Ramos (cell line): Measurements from ENCODE around the gene ZNF525.
"Not testable (repeated sequence)": the region's sequence is repeated elsewhere in the genome, so short reads cannot be mapped to it uniquely, and the experiment has no call there.

Experiments used
- in situ Hi-C: fragments of 300-500 bp; cut with MboI; formaldehyde crosslinking; loops from one replicate; pipeline ENCODE4 v1.14.3; 2022; ENCODE audit warnings: low sequenced_read_pairs; ENCODE audit not compliant: unreplicated experiment

Gene ZNF525

DNA sequence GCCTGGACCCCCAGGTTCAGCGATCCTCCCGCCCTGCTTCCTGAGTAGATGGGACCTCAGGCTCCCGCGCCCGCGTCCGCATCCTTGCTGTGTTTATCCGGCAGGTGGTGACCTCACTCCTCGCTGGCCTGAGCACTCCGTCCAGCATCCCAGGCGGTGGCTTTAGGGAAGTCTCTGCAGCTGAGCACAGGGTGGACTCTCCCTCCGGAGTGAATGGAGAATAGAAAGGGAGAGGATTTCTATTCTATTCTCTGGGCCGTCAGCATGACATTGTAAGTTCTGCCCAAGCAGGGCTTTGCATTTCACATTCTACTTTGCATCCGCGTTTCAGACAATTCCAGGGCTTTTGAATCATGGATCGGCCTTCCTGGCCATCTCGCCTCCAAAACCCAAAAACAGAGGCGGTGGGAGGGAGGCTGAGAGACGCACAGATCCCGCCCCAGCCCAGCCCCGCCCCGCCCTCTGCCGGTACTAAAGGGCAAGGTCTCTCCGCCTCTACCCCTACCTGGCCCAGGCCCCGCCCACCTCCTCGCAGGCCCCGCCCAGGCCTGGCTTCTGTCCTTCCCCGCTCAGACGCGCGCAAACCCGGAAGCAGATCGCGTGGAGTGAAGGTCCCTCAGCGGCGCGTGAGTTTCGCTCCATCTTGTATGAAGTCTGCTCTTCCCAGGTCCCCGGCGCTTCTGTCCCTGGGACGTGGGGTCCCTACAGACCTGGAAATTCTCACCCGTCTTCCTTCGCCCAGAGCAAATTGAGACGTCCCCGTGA, at the start of gene ZNF525:
Gene ZNF525 (plus strand): TSS at position 572 of the 765 bp plus-strand sequence. CDS start 6,577 bp downstream, outside the sequence.
- in situ Hi-C loops, result no loop called here

DNA sequence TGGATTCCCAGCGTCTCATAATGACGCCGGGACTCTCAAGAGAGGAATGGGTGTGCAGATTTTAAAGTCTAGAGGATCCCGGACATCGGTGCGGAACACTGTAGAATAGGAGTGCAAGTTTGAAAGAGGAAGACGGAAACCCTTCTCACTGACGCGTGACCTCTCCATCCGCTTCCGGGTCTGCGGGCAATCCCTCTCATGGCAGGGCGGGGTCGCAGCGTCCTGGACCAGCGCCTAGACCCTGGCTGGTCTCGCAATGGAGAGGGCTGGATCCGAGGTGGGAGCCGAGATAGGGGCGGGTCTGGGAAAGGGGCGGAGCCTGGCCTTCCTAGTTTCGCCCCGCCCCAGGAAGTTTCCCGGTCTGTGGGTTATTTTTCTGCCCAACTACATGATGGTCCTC, 36.5 kb upstream of the ZNF525 start:
- in situ Hi-C loops, result no loop called here

DNA sequence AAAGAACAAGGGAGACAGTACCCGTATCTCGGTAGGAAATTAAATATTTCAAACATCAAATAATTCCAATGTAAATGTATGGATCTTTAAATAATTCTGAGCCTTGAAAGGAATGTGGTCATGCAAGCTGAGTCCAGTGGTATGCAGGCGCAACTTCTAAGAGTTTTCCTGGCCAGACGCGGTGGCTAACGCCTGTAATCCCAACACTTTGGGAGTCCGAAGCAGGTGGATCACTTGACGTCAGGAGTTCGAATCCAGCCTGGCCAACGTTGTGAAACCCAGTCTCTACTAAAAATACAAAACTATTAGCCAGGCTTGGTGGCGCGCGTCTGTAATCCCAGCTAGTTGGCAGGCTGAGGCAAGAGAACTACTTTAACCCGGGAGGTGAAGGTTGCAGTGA, 33.0 kb upstream of the ZNF525 start:
- in situ Hi-C loops, result no loop called here

DNA sequence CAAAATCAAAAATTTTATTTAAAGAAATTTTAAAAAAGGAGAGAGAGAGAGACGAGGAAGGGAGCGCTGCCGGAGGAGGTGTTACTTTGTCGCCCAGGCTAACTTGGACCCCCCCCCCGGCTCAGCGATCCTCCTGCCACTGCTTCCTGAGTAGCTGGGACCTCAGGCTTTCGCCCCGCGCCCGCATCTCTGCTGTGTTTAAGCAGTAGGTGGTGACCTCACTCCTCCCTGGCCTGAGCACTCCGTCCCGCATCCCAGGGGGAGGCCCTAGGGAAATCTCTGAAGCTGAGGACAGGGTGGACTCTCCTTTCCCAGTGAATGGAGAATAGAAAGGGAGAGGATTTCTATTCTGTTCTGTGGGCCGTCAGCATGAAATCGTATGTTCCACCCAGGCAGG, 32.4 kb upstream of the ZNF525 start:
- in situ Hi-C loops, result no loop called here

DNA sequence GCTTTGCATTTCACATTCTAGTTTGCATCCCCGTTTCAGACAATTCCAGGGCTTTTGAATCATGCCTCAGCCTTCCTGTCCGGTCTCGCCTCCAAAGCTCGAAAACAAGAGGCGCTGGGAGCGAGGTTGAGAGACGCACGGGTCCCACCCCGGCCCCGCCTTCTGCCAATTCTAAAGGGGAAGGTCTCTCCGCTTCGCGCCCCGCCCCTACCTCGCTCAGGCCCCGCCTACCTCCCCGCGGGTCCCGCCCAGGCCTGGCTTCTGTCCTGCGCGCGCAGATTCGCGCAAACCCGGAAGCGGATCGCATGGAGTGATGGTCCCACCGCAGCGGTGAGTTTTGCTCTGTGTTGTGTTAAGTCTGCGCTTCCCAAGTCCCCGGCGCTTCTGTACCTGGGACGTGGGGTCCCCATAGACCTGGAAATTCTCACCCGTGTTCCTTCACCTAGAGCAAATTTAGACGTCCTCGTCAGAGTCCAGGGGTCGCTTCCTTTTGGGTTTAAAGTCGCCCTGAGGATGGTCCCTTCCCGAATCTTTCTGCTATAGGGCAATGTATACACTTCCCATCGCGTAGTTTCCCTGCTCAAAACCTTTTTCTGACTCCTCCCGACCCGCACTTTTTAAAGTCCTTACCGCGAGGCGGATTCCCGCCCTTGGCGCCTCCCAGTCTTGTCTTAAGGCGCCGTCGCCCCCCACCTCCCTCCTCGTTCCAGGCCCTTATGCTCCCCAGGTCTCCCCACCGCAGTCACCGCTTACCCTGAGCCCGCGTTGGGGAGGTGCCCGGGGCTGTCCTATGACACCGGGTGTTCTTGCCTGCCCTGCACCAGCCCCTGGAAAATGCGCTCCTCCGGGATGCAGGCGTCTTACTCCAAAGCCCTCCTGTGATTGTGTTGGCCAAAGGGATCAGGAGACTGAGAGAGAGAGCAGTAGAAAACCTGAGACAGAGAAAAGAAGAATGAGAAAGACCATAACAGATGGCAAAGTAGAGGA, 31.7 kb upstream of the ZNF525 start, which contains the start of gene ZNF845:
Gene ZNF845 (plus strand): TSS at position 287 of the 987 bp plus-strand sequence. CDS start 7,559 bp downstream, outside the sequence.
- in situ Hi-C loops, result no loop called here

DNA sequence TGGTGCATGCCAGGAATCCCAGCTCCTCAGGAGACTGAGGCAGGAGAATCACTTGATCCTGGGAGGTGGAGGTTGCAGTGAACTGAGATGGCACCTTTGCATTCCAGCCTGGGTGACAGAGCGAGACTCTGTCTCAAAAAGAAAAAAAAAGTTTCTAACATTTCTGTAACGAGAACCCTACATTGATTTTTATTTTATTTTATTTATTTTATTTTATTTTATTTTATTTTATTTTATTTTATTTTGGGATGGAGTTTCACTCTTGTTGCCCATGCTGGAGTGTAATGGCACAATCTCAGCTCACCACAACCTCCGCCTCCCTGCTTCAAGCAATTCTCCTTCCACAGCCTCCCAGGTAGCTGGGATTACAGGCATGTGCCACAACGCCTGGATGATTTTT, 21.1 kb upstream of the ZNF525 start:
- in situ Hi-C loops, result not testable (repeated sequence)

DNA sequence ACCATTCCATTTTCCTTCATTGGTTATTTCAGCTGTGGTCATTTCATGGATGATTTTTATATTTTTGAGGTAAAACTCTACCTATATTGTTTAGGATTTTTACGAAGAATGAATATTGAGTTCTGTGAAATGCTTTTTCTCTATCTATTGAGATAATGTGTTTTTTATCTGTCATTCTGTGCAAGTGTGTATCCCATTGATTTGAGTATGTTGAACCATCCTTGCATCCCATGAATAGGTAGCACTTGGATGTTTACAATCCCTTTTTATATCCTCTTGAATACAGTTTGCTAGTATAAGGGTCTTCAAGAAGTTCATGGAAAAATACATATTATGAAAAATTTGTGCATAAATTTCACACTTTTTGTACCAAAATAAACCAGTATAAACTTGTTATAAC, 9.8 kb upstream of the ZNF525 start:
- in situ Hi-C loops, result no loop called here

DNA sequence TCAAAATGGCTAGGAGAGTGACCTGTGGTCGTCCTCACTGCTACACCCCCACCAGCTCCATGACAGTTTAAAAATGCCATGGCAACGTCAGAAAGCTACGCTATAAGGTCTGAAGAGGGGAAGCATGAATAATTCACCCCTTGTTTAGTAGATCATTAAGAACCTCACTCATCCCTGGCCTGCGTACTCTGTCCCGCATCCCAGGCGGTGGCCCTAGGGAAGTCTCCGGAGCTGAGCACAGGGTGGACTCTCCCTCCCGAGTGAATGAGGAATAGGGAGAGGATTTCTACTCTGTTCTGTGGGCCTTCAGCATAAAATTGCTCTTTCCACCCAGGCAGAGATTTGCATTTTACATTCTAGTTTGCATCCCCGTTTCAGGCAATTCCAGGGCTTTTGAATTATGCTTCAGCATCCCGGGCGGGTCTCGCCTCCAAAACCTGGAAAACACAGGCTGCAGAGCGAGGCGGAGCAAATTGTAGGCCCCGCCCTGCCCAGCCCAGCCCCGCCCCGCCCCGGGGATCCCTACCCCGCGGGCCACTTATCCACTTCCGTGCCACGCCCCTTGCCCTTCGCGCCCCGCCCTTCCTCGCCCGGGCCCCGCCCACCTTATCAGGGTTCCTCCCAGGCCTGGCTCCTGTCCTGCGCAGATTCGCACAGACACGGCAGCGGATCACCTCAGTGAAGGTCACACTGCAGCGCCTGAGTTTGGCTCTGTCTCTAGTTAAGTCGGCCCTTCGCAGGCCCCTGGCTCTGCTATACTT, 7.5 kb upstream of the ZNF525 start:
- in situ Hi-C loops, result no loop called here

DNA sequence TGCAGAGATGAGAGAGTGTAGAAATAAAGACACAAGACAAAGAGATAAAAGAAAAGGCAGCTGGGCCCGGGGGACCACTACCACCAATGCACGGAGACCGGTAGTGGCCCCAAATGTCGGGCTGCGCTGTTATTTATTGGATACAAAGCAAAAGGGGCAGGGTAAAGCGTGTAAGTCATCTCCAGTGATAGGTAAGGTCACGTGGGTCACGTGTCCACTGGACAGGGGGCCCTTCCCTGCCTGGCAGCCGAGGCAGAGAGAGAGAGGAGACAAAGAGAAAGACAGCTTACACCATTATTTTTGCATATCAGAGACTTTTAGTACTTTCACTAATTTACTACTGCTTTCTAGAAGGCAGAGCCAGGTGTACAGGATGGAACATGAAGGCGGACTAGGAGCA, 5.4 kb upstream of the ZNF525 start:
- in situ Hi-C loops, result not testable (repeated sequence)

DNA sequence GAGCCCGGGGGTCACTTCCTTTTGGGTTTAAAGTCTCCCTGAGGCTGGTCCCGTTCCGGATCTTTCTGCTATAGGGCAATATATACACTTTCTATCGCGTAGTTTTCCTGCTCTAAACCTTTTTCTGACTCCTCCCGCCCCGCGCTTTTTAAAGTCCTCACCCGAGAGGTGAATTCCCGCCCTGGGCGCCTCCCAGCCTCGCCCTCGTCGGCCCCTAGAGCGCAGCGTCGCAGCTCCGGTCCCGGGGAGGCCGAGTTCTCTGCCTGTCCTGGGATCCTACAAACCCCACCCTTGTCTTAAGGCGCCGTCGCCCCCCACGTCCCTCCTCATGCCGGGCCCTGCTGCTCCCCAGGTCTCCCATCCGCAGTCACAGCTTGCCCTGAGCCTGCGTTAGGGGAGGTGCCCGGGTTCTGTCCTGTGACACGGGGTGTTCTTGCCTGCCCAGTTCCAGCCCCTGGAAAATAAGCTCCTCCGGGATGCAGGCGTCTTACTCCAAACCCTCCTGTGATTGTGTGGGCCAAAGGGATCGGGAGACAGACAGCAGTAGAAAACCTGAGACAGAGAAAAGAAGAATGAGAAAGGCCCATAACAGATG, 491 bp downstream of the ZNF525 start:
- in situ Hi-C loops, result no loop called here

DNA sequence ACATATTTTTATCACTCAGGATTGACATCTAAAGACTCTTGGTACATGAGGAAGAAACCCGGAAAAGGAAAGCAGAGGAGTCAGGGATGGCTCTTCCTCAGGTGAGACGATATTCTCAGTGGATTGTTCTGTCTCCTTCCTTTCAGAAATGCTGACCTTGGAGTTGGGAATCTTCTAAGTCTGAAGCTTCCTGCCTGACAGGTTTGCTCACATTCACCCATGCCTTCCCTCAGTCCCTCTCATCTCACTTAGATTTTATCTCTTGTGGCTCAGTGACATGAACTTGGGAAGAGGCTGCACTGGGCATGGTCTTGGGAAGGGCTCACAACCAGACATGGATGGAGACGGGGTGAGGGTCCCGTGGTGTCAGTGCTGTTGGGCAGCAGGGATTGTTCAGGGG, 6.7 kb downstream of the ZNF525 start:
- in situ Hi-C loops, result no loop called here

DNA sequence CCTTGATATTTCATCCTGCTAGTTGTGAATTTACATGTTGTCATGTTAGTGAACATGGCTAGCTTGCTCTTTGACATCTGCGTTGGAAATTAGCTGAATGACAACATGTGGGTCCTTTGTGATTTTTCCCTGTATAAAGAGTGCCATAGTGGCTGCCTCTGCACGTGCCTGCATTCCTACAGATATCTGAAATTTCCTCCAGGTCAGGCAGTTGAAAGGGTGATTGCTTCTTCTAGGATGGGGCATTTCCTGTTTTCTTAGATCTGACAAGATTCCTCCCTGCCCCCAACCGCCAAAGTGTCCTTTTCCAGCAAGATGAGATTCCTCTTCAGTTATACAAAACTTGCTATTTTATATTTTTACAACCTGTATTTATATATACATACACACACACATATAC, 8.8 kb downstream of the ZNF525 start:
- in situ Hi-C loops, result no loop called here

DNA sequence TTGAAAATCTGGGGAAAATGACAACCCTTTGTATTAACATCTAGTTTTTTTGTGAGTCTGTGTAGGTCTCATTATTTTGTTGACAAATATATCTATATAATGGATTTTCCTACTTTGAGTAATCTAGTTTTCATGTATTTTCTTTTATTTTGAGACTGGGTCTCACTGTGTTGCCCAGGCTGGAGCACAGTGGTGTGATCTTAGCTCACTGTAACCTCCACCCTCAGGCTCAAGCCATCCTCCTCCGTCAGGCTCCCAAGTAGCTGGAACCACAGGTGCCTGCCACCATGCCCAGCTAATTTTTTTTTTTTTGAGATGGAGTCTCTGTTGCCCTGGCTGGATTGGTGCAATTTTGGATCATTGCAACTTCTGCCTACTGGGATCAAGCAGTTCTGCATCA, 9.2 kb downstream of the ZNF525 start:
- in situ Hi-C loops, result no loop called here

DNA sequence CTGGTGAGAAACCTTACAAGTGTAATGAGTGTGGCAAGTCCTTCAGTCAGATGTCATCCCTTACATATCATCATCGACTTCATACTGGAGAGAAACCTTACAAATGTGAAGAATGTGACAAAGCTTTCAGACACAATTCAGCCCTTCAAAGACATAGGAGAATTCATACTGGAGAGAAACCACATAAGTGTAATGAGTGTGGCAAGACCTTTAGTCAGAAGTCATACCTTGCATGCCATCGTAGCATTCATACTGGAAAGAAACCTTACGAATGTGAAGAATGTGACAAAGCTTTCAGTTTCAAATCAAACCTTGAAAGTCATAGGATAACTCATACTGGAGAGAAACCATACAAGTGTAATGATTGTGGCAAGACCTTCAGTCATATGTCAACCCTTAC, 15.9 kb downstream of the ZNF525 start:
- in situ Hi-C loops, result no loop called here

DNA sequence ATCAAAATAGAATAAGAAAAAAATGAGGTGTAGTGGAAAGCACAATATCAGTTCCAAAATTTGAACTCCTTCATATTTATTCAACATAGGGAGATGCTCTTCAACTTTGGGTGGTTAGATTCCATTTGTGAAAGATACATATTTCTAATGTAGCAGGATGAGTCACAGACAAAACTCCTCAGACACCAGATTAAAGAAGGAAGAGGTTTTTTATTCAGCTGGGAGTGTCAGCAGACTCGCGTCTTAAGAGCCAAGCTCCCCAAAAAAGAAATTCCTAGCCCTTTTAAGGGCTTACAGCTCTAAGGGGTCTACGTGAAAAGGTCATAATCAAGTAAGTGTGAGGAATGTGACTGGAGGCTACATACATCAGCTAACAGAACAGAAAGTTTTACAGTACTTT, 22.7 kb downstream of the ZNF525 start:
- in situ Hi-C loops, result no loop called here

DNA sequence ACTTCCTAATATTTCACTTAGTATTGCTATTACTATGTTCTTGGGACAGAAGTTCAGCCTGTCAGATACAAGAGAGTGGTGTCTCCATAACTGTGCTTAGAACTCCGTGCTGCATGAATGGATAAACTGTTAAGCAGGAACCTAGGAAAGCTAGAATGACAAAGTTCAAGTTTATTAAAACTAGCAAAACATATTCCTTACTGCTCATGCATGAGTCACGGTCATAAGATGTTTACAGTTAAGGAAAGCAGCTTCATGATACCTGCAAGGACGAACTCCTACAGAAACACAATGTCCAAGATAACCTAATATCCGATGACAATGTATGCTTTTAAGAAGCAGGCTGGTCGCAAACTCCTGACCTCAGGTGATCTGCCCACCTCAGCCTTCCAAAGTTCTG, 23.4 kb downstream of the ZNF525 start:
- in situ Hi-C loops, result no loop called here

DNA sequence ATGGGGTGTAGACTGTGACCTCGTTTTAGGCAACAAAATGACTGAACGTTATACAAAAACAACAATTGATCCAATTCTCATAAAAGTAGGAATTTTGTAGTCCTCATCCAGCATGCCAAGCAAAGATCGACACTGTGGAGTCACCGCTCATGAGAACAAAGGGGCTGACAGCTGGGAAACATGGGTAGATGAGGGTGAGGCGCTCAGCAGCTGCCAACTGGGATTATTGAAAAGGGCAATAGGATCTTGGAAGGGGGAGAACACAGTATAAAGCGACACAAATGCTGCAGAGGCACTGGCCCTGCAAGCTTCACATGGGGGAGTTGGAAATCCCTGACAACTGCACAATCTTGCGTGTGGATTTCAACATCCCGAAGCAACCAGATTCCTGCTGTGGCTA, 24.1 kb downstream of the ZNF525 start:
- in situ Hi-C loops, result no loop called here

DNA sequence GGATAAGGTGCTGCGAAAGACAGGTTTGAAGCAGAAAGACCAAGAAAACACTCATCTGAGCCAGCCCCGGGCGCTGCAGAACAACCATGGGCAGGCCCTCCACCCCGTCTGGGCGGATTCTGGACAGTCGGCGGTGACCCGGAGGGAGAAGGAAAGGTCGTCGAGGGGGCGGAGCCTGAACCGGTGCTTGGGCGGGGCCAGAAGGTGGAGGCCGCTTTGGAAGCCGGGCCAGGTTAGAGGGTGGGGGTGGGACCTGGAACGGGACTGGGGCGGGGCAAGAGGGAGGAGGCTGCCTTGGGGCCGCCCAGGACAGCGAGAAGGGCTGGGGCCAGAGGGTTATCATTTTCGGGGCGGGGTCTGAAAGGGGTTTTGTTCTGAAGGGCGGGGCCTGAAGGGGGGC, 24.5 kb downstream of the ZNF525 start:
- in situ Hi-C loops, result no loop called here

DNA sequence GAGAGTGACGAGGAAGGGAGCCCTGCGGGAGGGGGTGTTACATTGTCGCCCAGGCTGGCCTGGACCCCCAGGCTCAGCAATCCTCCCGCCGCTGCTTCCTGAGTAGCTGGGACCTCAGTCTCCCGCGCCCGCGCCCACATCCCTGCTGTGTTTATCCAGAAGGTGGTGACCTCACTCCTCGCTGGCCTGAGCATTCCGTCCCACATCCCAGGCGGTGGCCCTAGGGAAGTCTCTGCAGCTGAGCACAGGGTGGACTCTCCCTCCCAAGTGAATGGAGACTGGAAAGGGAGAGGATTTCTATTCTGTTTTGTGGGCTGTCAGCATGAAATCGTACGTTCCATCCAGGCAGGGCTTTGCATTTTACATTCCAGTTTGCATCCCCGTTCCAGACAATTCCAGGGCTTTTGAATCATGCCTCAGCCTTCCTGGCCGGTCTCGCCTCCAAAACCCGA, 29.0 kb downstream of the ZNF525 start:
- in situ Hi-C loops, result no loop called here
